ENCODE measurements around the gene CATSPERD.
"Not testable (repeated sequence)": the region's sequence is repeated elsewhere in the genome, so short reads cannot be mapped to it uniquely, and the experiment has no call there.

Gene CATSPERD

DNA sequence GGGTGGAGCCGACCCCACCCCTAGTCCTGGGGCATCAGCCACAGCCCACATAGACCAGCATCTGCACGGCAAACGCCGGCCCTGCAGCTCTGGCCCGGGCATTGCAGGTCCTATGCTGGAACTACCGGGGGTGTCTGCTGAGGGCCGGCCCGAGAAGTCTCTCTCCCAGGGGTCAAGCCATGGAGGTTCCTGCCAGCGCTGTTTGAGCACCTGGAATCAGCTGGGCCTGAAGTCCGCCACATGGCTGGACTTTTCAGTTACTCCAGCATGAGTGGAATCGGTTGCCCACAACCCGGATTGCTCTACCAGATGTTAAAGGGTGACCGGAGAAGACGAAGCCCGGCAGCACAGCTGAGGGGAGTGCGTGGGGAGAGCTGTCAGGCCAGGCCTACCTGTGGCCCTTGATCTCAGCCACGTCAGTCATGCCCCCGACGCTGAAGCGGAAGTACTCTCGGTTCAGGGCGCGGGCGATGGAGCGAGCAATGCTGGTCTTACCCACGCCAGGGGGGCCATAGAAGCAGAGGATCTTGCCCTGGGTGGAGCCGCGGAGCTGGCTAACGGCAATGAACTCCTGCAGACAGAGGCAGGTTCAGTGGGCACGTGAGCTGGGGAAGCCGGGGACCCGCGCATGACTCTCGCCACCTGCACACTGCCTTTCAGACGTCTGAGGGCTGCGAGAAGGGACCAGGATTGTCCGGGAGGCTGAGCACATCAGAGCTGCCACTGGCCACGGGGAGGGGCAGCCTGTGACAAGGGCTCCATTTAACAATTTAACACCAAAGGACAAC, 21.6 kb upstream of the CATSPERD start:
- DNase-seq: no peak

DNA sequence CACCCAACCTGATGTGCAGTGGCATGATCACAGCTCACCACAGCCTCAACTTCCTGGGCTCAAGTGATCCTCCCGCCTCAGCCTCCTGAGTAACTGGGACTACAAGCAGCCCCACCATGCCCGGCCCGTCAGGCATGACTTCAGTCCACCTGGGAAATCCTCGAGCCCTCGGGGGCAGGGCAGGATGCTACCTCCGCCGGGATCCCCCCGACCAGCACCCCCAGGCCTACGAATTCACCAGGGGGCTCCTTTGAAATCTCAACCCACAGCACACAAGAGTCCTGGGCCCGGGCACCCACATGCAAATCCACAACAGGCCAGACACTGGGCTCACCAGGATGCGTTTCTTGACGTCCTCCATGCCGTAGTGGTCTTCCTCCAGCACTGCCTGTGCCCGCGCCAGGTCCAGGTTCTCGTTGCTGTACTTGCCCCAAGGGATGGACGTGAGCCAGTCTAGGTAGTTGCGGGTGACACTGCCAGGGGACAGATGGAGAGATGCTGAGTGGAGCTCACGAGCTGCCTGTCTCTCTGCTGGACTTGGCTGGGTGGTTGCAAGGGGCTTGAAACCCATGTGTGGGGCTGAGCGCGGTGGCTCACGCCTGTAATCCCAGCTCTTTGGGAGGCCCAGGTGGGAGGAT, 19.9 kb upstream of the CATSPERD start:
- DNase-seq: no peak

DNA sequence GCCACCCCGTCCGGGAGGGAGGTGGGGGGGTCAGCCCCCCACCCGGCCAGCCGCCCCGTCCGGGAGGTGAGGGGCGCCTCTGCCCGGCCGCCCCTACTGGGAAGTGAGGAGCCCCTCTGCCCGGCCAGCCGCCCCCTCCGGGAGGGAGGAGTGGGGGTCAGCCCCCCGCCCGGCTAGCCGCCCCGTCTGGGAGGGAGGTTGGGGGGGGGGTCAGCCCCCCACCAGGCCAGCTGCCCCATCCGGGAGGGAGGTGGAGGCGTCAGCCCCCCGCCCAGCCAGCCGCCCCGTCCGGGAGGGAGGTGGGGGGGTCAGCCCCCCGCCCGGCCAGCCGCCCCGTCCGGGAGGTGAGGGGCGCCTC, 18.4 kb upstream of the CATSPERD start:
- DNase-seq: not testable (repeated sequence)

DNA sequence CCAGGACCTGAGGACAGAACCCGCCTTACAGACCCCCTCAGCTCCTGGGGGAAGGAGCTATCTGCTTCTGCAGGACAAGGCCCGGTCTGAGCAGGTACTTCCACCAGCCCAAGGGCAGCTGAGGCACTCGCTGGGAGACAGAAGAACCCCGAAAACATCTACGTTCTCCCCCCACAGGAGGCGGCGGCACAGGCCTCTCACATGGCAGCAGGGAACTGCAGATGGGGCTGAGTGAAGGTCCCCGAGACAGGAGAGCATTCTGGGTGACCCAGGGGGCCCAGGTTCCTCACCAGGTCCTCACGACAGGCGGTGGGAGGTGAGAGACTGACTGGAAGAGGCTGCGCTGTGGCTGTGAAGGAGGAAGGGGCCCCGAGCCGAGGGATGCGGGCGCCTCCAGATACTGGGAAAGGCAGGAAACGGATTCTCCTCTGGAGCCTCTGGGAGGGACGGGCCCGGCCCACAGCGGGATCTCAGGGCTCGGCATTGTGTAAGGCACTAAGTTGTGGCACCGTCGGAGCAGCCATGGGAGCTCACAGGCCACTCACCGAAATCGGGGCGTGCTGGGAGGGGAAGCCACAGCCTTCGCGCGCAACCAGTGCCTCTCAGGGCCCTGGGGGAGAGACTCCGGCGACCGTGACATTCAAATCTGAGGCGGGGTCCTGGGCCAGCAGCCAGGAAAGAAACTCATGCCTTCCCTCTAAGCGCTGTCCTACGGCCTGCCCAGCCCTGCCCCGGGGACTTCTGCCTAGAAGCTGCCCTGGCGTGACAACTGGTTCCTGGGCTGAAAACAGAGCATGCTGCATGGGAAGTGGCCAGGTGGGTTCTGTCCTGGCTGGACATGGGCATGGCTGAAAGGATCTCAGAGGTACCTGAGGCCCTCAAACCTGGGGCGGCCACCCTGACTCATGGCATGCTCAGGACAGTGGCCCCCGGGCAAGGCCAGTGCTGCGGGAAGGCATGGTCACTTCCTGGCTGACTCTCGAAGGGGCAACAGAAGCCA, 16.3 kb upstream of the CATSPERD start:
- DNase-seq: no peak

DNA sequence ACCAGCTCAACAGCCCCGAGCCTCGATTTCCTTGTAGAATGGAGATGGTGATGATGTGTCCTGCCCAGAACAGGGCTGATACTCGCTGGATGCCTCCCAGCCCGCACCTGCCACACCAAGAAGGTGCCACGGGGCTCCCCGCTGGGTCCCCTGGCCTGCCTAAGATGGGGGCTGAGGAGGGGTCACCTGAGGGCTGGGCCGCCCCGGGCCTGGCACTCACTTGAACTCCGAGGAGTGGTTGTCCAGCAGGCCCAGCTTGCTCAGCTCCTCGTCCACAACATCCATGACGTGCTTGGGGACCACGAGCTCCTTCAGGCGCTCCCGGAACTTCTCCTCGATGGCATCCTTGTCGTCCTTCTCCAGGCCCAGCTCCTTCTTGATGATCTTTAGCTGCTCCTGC, 14.9 kb upstream of the CATSPERD start:
- DNase-seq: no peak

DNA sequence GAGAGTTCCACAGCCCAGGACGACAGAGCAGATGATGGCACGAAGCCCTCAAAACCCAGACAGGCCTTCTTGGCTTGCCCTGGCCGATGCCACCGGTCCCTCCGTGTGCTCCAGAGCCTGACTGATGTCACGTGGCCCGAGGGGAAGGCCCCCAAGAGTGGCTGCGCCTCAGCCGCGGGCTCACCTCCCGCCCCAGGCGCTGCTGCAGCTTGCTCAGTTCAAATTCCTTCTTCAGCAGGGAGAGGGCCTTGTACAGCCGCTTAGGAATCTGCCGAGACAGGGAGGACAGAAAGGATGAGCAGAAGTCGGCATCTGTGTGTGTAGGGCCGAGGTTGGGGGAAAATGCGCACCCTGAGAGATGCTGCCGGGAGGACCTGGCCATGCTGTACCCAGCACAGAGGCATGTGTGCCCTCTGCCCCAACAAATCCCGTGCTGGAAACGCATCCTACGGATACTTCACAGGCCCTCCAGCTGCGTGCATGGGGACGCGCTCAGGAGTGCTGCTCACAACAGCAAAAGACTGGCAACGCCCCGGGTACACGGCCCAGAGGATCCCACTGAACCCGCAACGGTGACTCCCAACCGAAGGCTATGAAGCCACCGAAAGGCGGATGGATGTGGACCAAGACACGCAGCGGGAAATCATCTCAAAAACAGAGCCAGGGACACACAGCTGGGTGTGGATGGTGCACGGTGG, 13.4 kb upstream of the CATSPERD start:
- DNase-seq: no peak

DNA sequence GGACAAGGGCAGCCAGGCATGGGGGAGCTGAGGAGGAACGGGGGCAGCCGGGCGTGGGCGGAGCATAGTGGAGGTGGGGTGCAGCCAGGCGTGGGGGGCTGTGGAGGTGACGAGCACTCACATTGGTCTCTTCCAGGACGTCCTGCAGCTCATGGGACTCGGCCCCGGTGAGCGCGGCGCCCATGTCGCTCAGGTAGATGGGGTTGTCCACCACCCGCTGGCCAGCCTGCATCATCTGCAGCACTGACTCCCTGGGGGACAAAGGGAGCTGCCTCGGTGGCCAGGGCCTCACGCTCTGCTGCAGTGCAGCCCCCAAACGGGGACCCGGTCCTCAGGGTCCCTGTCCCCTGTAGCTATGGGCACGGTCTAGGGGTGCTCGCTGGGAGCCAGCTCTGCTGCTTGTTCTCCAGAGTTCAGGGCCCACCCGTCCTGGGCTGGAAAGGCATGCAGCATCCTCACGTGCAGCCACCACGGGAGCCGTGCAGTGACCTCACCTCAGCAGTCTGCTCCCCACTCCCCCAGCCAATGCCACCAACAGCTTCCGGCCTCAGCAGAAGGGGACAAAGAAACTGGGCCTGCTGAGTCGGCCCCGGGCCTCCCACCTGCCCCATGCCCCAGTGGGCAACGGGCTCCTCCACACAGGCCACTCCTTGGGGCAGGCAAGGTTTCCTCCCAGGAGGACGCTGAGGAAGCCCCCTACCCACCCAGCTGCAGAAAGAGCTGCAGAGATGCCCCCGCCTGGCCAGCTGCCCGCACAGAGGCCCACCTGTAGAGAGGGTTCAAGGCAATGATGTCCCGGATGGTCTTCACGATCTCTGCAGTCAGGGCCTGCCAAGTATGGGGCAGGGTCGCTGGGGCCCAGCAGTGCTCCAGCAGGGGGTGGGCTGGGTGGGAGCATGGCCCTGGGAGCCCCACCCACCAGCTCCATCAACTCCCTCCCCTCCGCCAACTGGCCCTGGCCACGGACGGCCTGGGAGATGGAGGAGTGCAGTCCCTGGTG, 12.6 kb upstream of the CATSPERD start:
- DNase-seq: no peak

DNA sequence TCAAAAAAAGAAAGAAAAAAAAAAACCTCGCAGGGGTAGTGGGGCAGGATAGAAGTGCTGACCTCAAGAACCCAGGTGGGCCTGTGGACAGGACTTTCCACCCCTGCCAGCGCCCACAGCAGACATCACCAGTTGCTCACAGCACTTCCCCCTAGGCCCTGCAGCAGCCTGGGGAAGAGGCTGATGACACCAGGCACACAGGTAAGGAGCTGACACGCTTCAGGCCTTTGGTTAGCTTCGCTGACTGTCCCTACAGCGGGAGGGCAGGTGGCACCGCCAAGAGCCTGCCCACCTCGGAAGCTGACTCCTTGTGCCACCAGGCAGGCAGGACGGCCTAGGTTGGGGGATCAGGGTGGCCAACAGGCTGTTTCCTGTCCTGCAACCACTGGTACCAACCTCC, 9.4 kb upstream of the CATSPERD start:
- no peak for DNase-seq

DNA sequence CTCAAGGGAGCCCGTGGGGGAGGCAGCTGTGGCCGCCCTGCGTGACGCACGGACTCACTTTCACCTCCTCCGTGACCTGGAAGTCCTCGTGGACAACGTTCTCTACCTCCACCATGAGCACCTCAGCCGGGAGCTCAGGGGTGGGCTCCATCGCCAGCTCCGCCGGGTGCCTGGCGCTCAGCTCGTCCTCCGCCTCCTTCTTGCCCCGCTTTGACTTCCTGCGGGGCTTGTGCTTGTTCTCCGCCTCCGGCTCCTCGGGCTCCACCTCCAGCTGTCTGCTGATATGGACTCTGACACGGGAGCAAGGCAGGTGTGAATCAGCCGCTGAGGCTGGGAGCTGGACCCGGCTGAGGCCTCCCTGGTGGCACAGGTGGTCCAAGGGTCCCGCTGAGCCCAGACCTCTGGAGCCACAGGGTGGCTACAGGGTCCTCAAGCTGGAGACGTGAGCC, 8.7 kb upstream of the CATSPERD start:
- DNase-seq: no peak

DNA sequence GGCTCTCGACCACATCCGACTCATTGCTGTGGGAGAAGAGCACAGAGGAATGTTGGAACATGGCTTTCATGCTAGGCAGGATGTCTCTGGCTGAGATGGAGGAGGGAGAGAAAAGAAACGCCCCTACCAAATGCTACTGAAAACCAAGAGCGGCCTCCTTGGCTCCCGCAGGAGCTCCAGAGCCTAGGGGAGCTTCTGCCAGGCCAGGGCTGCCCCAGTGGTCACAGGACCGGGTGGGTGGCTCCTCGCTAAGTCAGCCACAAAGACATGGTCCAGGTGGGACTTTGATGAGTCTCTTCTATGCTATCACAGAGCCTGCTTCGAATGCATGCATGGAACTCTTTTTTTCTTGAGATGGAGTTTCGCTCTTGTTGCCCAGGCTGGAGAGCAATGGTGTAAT, 7.2 kb upstream of the CATSPERD start:
- DNase-seq: no peak

DNA sequence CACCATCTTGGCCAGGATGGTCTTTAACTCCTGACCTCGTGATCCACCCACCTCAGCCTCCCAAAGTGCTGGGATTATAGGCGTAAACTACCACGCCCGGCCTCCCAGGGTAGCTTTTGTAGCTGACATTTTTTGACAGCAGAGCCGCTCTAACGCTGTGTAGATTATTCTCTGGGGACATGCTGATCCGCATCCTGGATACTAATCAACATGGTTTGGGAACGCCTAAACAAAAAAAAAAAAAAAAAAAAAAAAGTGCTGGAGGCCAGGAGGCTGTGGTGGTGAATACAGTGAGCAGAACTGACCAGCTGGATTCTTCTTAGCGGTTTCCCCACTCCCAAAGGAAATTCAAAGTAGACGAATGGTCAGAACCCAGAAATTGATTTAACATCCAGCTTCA, 5.6 kb upstream of the CATSPERD start:
- no peak for DNase-seq

DNA sequence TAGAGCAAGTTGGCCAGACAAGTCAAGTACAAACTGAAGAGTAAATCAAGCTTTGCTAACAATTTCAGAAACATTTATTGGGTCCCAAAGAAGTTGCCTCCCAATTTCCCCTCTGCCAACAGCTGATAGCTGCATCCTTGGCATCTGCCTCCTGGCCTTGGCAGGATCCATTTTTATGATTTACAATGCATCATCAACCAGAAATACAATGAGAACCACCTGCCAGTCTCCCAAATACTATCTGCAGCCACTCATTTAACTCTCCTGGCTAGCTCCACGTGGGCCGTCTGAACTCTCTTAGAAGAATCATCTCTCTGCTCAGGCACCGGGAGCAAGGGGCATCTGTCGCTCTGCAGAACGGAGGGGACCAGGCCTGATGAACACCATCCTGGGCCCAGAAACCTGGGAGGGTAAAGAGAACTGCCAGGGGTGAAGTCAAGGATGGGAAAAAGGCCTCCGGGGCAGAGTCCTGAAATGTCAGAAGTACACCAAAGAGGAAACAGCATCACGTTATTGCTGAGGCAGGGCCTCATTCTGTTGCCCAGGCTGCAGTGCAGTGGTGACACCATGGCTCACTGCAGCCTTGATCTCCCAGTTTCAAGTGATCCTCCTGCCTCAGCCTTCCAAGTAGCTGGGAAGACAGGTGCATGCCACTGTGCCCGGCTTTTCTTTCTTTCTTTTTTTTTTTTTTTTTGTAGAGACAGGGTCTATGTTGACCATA, 3.1 kb upstream of the CATSPERD start:
- DNase-seq: no peak

DNA sequence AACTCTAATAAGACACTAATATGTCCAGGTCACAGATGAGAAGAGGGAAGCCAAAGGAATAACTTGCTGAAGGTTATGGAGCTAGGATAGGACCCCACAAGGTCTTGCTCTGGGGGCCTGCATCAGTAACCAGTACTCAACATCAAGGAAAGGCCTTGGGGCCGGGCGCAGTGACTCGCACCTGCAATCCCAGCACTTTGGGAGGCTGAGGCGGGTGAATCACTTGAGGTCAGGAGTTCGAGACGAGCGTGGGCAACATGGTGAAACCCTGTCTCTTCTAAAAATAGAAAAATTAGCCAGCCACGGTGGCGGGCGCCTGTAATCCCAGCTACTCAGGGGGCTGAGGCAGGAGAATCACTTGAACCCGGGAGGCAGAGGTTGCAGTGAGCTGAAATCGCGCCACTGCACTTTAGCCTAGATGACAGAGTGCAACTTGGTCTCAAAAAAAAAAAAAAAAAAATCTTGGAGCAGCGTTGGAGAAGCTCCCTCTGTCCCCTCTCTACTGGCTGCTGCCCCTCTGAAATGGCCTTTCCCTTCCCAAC, 2.3 kb upstream of the CATSPERD start:
- DNase-seq: no peak

DNA sequence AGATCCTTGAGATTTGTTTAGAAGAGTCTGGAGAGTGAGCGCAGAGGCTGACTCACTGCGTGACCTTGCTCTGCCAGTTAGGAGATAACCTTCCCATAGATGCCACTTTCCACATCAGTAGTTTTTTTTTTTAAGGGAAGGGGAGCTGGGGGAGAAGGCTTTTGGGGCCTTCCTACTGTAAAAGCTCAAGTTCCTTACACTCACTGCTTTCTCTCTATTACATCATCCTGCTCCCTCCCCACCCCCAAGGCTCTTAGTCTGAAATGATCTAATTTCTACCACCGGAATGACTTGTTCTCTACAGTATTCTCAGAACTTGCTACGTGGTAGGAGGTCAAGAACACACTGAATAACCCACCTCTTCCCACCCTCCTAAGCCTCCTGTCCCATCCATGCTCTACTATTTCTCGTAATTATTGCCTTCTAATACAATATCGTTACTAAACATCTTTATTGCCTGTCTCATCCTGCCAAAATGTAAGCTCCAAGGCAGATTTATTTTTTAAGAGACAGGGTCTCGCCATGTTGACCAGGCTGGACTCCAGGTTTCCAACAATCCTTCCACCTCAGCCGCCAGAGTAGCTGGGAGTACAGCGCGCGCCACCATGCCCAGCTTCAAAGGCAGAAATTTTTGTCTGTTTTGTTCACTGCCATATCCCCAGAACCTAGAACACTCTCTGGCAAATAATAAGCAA, 1.7 kb upstream of the CATSPERD start:
- DNase-seq: no peak

DNA sequence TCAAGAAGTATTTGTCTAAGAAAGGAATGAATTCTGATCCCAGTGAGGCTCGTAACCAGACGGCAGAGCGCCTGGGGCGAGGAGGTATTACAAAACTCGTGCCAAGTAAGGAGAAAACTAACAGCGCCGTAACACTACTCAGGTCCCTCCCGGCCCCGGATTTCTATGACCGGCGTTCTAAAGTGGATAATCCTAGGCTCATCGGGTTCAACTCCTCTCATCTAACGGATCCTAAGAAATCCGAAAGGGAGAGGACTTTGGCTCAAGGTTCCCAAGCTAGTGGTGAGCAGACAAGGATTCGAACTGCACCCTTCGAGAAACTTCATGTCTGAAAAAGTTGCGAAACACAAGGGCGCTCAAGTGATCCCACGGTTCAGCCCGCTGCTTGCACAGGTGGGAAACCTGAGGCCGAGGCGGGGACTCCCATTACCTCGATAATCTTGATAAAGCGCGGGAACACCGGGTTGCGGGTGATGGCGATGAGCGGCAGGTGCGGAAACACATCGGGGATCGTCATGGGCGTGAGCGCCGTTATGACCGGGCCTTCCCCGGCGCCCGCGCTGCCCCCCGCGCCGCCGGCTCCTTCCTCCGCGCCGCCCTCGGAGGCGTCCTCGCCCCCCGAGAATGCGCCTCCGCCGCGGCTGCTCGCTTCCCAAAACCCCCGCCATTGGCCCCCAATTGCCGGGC, 1.0 kb upstream of the CATSPERD start:
- DNase-seq: no peak

DNA sequence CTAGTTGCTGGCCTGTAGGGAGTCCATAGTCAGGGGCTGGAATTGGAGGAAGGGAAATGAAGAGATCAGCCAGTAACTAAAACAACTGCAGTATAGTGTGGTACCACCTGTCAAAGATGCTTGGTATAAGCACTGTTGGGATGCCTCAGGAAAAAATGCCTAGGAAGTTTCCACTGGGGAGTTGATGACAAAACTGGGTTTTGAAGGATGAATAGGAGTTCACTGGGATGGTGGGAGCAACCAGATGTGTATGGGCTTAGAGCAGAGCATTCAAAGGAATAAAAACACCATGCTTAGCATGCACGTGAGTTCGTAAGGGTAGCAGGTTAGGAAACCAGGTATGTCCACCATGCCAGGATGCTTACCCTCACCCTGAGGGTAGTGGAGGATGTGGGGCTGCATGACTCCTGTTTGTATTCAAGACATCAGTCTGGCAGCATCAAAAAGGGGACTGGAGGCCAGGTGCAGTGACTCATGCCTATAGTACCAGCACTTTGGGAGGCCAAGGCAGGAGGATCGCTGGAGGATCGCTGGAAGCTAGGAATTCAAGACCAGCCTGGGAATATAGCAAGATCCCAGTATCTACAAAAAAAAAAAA, 7.1 kb downstream of the CATSPERD start:
- DNase-seq: no peak

DNA sequence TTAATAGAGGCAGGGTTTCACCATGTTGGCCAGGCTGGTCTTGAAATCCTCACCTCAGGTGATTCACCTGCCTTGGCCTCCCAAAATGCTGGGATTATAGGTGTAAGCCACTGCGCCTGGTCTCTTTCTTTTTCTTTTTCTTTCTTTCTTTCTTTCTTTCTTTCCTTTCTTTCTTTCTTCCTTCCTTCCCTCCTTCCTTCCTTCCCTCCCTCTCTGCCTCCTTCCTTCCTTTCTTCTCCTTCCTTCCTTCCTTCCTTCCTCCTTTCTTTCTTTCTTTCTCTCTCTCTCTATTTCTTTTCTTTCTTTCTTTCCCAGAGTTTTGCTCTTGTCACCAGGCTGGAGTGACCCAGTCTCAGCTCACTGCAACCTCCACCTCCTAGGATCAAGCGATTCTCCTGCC, 12.7 kb downstream of the CATSPERD start:
- DNase-seq: not testable (repeated sequence)

DNA sequence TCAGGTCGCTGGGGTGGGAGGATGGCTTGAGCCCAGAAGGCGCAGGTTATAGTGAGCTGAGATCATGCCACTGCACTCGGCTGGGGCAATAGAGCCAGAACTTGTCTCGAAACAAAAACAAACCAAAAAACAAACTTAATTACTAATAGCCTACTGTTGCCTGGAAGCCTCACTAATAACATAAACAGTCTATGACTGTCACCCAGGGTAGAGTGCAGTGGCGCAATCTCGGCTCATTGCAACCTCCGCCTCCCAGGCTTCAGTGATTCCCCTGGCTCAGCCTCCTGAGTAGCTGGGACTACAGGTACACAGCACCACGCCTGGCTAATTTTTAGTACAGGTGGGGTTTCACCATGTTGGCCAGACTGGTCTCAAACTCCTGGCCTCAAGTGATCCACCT, 18.0 kb downstream of the CATSPERD start:
- no peak for DNase-seq

DNA sequence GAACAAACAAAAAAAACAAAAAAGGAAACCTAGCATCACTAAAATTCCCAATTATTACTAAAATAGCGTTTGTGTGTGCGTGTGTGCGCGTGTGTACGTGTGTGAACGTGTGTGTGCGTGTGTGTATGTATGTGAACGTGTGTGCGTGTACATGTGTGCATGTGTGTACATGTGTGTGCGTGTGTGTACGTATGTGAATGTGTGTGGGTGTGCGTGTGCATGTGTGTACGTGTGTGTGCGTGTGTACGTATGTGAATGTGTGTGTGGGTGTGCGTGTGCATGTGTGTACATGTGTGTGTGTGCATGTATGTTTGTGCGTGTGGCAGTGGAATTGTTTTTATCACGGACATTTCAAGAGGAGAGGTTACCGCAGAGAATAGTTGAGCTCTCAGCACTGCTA, 21.6 kb downstream of the CATSPERD start:
- no peak for DNase-seq

All from NCI-H510A (cell line).